K562 (cell line): ENCODE measurements around the gene ALG8. TPM values are rescaled to one million over a fixed set of nuclear protein-coding genes. Genes with fewer than 3 reads are reported as not detected.
"Not testable (repeated sequence)": the region's sequence is repeated elsewhere in the genome, so short reads cannot be mapped to it uniquely, and the experiment has no call there.

Source experiments
- ATAC-seq: fragments of 200-7000 bp; cut with Tn5 transposase; 3 replicates; pipeline ENCODE4 v1.9.1; 2020; ENCODE audit warnings: moderate library complexity
- BruUV-seq: library from RNA; stranded (reverse); fragments of 400-500 nt; replicated peaks from 2 replicates; lab custom pipeline; 2021; lab: Mats Ljungman, UMichigan
- CTCF ChIA-PET: fragments of 300-600 bp; formaldehyde crosslinking; extraction: SDS; loops from one replicate; lab custom pipeline; 2021; ENCODE audit warnings: low intra/inter-chr PET ratio; lab: Yijun Ruan, JAX
- POLR2A ChIA-PET: fragments of 300-600, 350-650 bp; sonication (Branson Sonifier 250); formaldehyde crosslinking; extraction: SDS; loops from one replicate; lab custom pipeline; 2021; ENCODE audit warnings: antibody characterized with exemption, inconsistent platforms; lab: Yijun Ruan, JAX
- DNase-seq, 4 experiments: peaks; one replicate each; pipeline versions ENCODE4 v3.0.0 to v3.0.0-alpha.2; 2011 to 2018; ENCODE audit warnings: low spot score in 3 of 4, mixed read lengths in 3 of 4; ENCODE audit errors: extremely low read depth in 1 of 4
- FAIRE-seq: peaks from 2 replicates; lab custom pipeline; 2011; peaks lifted over from hg19 to GRCh38; lab: Jason Lieb, UNC
- H2AFZ ChIP-seq: 2 replicates; pipeline ENCODE4 v1.6.0; 2011; ENCODE audit warnings: low read depth, low read length, control low read depth, inconsistent platforms
- H3K27ac ChIP-seq: fragments of 200-600 bp; 3 replicates; pipeline ENCODE4 v1.8.0; 2011; ENCODE audit warnings: low read depth, mild to moderate bottlenecking, control low read depth, inconsistent platforms, low read length, moderate library complexity, mixed read lengths; ENCODE audit errors: extremely low read depth
- H3K27me3 ChIP-seq, 2 experiments: fragments of 300-600 bp in 1 of 2; 2 replicates in 1 of 2; 3 replicates in 1 of 2; pipeline versions ENCODE4 v1.6.0 to v1.8.0; 2011; ENCODE audit warnings: inconsistent platforms in 2 of 2, low read length in 2 of 2, mild to moderate bottlenecking in 1 of 2, mixed read lengths in 1 of 2, moderate library complexity in 1 of 2; ENCODE audit not compliant: control insufficient read depth in 2 of 2, insufficient read depth in 2 of 2
- H3K36me3 ChIP-seq: fragments of 300-600 bp; 3 replicates; pipeline ENCODE4 v1.8.0; 2011; ENCODE audit warnings: mild to moderate bottlenecking, low read length, inconsistent platforms; ENCODE audit not compliant: control insufficient read depth, insufficient read depth
- H3K4me1 ChIP-seq, 2 experiments: fragments of 200-600 bp in 1 of 2; replicated peaks in 1 of 2; 2 replicates in 1 of 2; 3 replicates in 1 of 2; pipeline versions ENCODE4 v1.5.1 to v1.8.0; 2011; ENCODE audit warnings: inconsistent platforms in 2 of 2, low read length in 2 of 2, mild to moderate bottlenecking in 1 of 2, mixed read lengths in 1 of 2, moderate library complexity in 1 of 2; ENCODE audit not compliant: control insufficient read depth in 2 of 2, insufficient read depth in 2 of 2
- H3K4me2 ChIP-seq: 2 replicates; pipeline ENCODE4 v1.6.1; 2011; ENCODE audit warnings: low read length, control low read depth, inconsistent platforms, mixed read lengths; ENCODE audit not compliant: insufficient read depth
- H3K4me3 ChIP-seq: fragments of 200-600 bp; sonication (generic), shearing (Covaris generic); 2 replicates; pipeline ENCODE4 v1.5.1; 2016; ENCODE audit warnings: control low read depth, inconsistent platforms
- H3K79me2 ChIP-seq: fragments of 200-600 bp; 3 replicates; pipeline ENCODE4 v1.8.0; 2011; ENCODE audit warnings: low read length, inconsistent platforms; ENCODE audit not compliant: control insufficient read depth, insufficient read depth
- H3K9ac ChIP-seq, 2 experiments: 2 replicates each; pipeline versions ENCODE4 v1.6.0 to v1.6.1; 2011; ENCODE audit warnings: low read depth in 2 of 2, low read length in 2 of 2, control low read depth in 1 of 2, inconsistent platforms in 1 of 2, mild to moderate bottlenecking in 1 of 2, mixed read lengths in 1 of 2; ENCODE audit not compliant: insufficient read depth in 1 of 2
- H3K9me1 ChIP-seq: one replicate; pipeline ENCODE4 v1.6.0; 2011; ENCODE audit warnings: inconsistent platforms, mild to moderate bottlenecking, low read length, moderate library complexity; ENCODE audit not compliant: control insufficient read depth, insufficient read depth
- H3K9me3 ChIP-seq: replicated peaks from 2 replicates; pipeline ENCODE4 v1.5.1; 2011; ENCODE audit warnings: low read depth, low read length, inconsistent platforms; ENCODE audit not compliant: control insufficient read depth, insufficient read depth
- H4K20me1 ChIP-seq: replicated peaks from 2 replicates; pipeline ENCODE4 v1.6.1; 2011; ENCODE audit warnings: low read length, inconsistent platforms, mixed read lengths; ENCODE audit not compliant: control insufficient read depth, insufficient read depth
- NFIC ChIP-seq: fragments of 450-650 bp; IDR thresholded peaks from 2 replicates; pipeline ENCODE4 v1.6.1; 2017; ENCODE audit warnings: mild to moderate bottlenecking, inconsistent platforms
- NFIX ChIP-seq: fragments of 250-450 bp; sonication (Bioruptor Pico); IDR thresholded peaks from 2 replicates; pipeline ENCODE4 v1.4.0; 2020; ENCODE audit warnings: low read depth, mild to moderate bottlenecking, moderate library complexity
- SP1 ChIP-seq: sonication (generic); formaldehyde crosslinking; IDR thresholded peaks from 2 replicates; pipeline ENCODE4 v1.8.1; 2022; ENCODE audit warnings: mild to moderate bottlenecking, missing genetic modification reagents
- WGBS: fragments of 100-300 bp; shearing (Covaris generic); methylation state at CpG from one replicate; pipeline ENCODE4 v1.1.6; 2016; ENCODE audit warnings: low coverage, mixed read lengths; ENCODE audit not compliant: insufficient coverage; ENCODE audit errors: missing lambda C conversion rate; 5-methylcytosine and 5-hydroxymethylcytosine counted together
- in situ Hi-C: fragments of 300-500 bp; cut with MboI; formaldehyde crosslinking; loops from 4 replicates; pipeline ENCODE4 v1.15.0; 2018; ENCODE audit warnings: inconsistent platforms, mixed read lengths
- intact Hi-C: fragments of 100-400 bp; cut with micrococcal nuclease; formaldehyde crosslinking; loops from 2 replicates; pipeline ENCODE4 v1.14.2; 2022
- polyA plus RNA-seq, 8 experiments: library from polyadenylated mRNA; depleted of rRNA in 4 of 8; stranded (reverse) in 5 of 8; unstranded in 3 of 8; fragments of >200 nt; fragmentation: Nextera tagmentation in 2 of 8; fragmentation: Illumina TruSeq in 1 of 8; extraction: Ambion mirVana in 2 of 8; extraction: Trizol in 1 of 8; gene quantifications; 2 replicates each; pipeline versions ENCODE4 v1.2.1 to v1.2.3, GENCODE V29; 2011 to 2014; ENCODE audit warnings: inconsistent platforms in 1 of 8, missing spikeins in 1 of 8
- total RNA-seq, 7 experiments: library from RNA; depleted of rRNA in 6 of 7; stranded (reverse); fragments of >200 nt in 6 of 7; fragmentation: Illumina TruSeq in 2 of 7; extraction: Trizol in 2 of 7; gene quantifications; 2 replicates each; pipeline versions ENCODE4 v1.2.1 to v1.2.3, GENCODE V29; 2011 to 2021; ENCODE audit warnings: low replicate concordance in 1 of 7
- TF ChIP-seq, protein P1 (sequence below): sonication (generic); formaldehyde crosslinking; IDR thresholded peaks from 2 replicates; pipeline ENCODE4 v1.8.0; 2022; ENCODE audit warnings: mild to moderate bottlenecking, missing genetic modification reagents

ALG8 gene
- total and polyA plus RNA-seq, 9 of the 15 experiments (the other 6 are each of a cell fraction or from before 2014, with no cell fraction given), result 59.3 to 189 (median 106) TPM

- H3K36me3 ChIP-seq, result peaks cover 3% of the 10 kb centered on the region; the same call in 1 of the 3 replicates
- in situ Hi-C loops, result no loop called here
- peaks cover 0 to 2% of the 10 kb centered on the region in 2 experiments; a peak in 3 of 5 replicates for H3K4me1 ChIP-seq
- no peaks in the 10 kb centered on the region for H3K9me3 ChIP-seq
- TF ChIP-seq SP1 (CRISPR knock-in tag) (no peak), NFIC (peak; percentile 97), NFIX (CRISPR knock-in tag) (peak; percentile 90)
- TF ChIP-seq, protein P1, sequence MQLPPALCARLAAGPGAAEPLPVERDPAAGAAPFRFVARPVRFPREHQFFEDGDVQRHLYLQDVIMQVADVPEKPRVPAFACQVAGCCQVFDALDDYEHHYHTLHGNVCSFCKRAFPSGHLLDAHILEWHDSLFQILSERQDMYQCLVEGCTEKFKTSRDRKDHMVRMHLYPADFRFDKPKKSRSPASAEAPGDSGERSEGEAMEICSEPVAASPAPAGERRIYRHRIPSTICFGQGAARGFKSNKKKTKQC (CRISPR knock-in tag), result no peak
- TF ChIP-seq, all 486 proteins: peak for 2
- intact Hi-C loops, result loop anchor here (10.0 kb wide), 1 partner anchor 209 kb away; no protein-coding TSS in a partner anchor
- H3K27ac ChIP-seq, result no peak overlapping the region
- FAIRE-seq (no peak), DNase-seq (no peak), ATAC-seq (no peak)
- H2AFZ ChIP-seq, result no peak overlapping the region
- peaks cover 5% of the 10 kb centered on the region; the same call in 1 of the 3 replicates for H3K79me2 ChIP-seq
- no peak overlapping the region for H3K4me2 ChIP-seq
- H3K27me3 ChIP-seq, result no peaks in the 10 kb centered on the region
- BruUV-seq, result no TSS peak
- no peaks in the 10 kb centered on the region for H4K20me1 ChIP-seq
- no peak overlapping the region for H3K4me3 ChIP-seq
- POLR2A ChIA-PET, result interaction anchor here (2.0 kb wide), 1 partner anchor 8 kb away, joined by 8 read pairs; no protein-coding TSS in a partner anchor
- H3K9me1 ChIP-seq, result no peaks in the 10 kb centered on the region
- 58% methylated on average over 3 of the region's 3 CpGs for WGBS
- no peak overlapping the region for H3K9ac ChIP-seq
- CTCF ChIA-PET, result no interaction called here
Observed at GRCh38 chr11:78085972-78086371, 53.5 kb downstream of the ALG8 start.

DNA sequence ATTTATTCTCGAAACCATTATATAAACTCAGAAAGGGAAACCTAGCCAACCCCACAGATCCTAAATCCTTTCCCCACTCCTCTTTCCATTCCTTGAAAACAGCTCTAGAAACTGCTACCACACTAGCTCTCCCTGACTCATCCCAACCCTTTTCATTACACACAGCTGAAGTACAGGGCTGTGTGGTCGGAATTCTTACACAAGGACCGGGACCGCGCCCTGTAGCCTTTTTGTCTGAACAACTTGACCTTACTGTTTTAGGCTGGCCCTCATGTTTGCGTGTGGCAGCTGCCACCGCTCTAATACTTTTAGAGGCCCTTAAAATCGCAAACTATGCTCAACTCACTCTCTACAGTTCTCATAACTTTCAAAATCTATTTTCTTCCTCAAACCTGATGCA is 54.9 kb downstream of the ALG8 start:
- not testable (repeated sequence) for FAIRE-seq

More for the DNA sequence above, 54.9 kb downstream of the ALG8 start:
- CTCF ChIA-PET, H3K27ac ChIP-seq, H3K36me3 ChIP-seq, POLR2A ChIA-PET, H3K4me2 ChIP-seq, H3K9me3 ChIP-seq, DNase-seq, H3K27me3 ChIP-seq, H2AFZ ChIP-seq, ATAC-seq, BruUV-seq, in situ Hi-C loops, H3K9me1 ChIP-seq, H4K20me1 ChIP-seq, H3K4me3 ChIP-seq, H3K9ac ChIP-seq: not testable (repeated sequence)
- Histone ChIP-seq H3K4me1 (peaks cover 6 to 11% of the 10 kb centered on the region in 2 experiments; a peak in 4 of 5 replicates), H3K79me2 (peaks cover 14% of the 10 kb centered on the region)
- WGBS, result 72% methylated on average over 8 of the region's 8 CpGs
- intact Hi-C loops, result loop anchor here (10.0 kb wide), 1 partner anchor 210 kb away; no protein-coding TSS in a partner anchor
